Measurements from ENCODE around the gene ZNF79. TPM values are rescaled to one million over a fixed set of nuclear protein-coding genes. Genes with fewer than 3 reads are reported as not detected.

Gene ZNF79
- total RNA-seq, 1 experiment from 2014 or later = 9.3 TPM

DNA sequence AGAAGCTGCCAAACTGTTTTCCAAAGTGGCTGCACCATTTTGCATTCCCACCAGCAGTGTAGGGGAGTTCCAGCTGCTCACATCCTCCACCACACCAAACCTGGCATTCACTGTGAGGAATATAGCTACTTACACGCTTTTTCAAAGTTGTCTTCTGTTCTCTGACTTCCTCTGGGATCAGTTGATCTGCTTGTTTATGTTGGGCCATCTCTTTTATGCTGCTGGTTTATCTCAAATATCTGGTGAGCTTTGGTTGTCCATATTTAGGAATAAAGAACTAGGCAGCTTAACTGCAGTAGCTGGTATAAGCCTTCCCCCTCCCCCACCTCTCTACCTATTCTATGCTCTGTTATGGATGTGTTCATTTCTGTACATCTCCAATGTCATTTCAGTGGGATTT is 8.5 kb upstream of the ZNF79 start:
- TF ChIP-seq, protein P1, sequence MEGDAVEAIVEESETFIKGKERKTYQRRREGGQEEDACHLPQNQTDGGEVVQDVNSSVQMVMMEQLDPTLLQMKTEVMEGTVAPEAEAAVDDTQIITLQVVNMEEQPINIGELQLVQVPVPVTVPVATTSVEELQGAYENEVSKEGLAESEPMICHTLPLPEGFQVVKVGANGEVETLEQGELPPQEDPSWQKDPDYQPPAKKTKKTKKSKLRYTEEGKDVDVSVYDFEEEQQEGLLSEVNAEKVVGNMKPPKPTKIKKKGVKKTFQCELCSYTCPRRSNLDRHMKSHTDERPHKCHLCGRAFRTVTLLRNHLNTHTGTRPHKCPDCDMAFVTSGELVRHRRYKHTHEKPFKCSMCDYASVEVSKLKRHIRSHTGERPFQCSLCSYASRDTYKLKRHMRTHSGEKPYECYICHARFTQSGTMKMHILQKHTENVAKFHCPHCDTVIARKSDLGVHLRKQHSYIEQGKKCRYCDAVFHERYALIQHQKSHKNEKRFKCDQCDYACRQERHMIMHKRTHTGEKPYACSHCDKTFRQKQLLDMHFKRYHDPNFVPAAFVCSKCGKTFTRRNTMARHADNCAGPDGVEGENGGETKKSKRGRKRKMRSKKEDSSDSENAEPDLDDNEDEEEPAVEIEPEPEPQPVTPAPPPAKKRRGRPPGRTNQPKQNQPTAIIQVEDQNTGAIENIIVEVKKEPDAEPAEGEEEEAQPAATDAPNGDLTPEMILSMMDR (IDR thresholded peaks at IDR 0.05; ENCODE audit: unreplicated experiment) = no peak
- Mint-ChIP-seq H3K36me3 (ENCODE audit: insufficient read depth, unreplicated experiment) (no peaks in the 10 kb centered on the region), H3K4me3 (ENCODE audit: unreplicated experiment) (no peak overlapping the region), H3K4me1 (ENCODE audit: insufficient read depth, unreplicated experiment) (peaks cover 28% of the 10 kb centered on the region), H3K27me3 (ENCODE audit: insufficient read depth, unreplicated experiment) (no peaks in the 10 kb centered on the region), H3K27ac (ENCODE audit: low read depth, unreplicated experiment) (no peak overlapping the region), H3K9me3 (ENCODE audit: unreplicated experiment) (no peaks in the 10 kb centered on the region)
- intact Hi-C loops (cut with micrococcal nuclease) = no loop called here
- POLR2A ChIA-PET = interaction anchor here (1.0 to 1.3 kb wide), 2 partner anchors 8 to 9 kb away, joined by 4 to 5 read pairs; partner anchors contain the start of gene ZNF79
- no peak for DNase-seq (ENCODE audit: unreplicated experiment)
- no TSS peak for BruUV-seq (replicated peaks)
- CTCF ChIA-PET = interaction anchor here (1.1 kb wide), 1 partner anchor 204 kb away, joined by 4 read pairs; no protein-coding TSS in a partner anchor

DNA sequence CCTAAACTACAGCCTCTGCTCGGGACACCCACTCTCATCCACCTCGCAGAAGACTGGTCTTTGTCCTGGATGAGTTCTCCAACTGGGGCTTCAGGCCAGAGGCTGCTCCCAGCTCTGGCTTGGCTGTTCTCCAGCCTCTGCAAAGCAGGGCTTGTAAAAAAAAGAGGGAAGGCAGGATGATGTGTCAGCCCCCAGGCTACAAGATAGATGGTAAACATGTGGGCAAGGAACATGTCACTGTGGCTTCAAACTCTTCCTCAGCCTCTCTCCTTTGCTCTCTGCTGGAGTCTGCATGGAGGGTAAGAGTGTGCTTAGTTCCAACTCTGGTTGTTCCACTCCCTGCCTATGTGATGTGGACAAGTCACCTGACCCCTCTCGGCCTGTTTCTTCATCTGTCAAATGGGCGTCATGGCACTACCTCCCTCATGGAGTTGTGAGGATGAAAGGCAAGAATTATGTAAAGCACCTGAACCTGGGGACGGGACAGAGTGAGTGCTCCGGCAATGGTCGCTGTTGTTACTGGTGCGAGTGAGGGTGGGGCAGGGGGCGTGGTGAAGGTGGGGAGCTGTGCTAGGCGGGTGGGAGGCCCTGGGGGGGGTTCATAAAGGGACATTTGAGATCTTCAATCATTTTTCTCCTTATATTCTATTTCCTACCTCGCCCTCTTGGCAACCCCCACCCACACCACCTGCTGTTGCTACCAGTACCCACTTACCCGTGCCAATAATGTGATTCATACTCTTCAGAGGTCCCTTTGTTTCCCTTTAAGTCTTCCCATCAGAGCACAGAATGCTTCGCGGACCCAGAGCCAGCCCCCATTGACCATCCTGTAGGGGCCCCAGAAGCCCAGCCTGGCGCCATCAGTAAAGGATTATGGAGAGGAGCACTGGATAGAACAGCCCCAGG is 6.8 kb upstream of the ZNF79 start:
- peak; percentile 94 for DNase-seq (ENCODE audit: unreplicated experiment)
- Mint-ChIP-seq H3K27me3 (ENCODE audit: insufficient read depth, unreplicated experiment) (no peaks in the 10 kb centered on the region), H3K4me3 (ENCODE audit: unreplicated experiment) (peak overlapping the region; percentile 33), H3K9me3 (ENCODE audit: unreplicated experiment) (no peaks in the 10 kb centered on the region), H3K36me3 (ENCODE audit: insufficient read depth, unreplicated experiment) (no peaks in the 10 kb centered on the region), H3K4me1 (ENCODE audit: insufficient read depth, unreplicated experiment) (peaks cover 30% of the 10 kb centered on the region), H3K27ac (ENCODE audit: low read depth, unreplicated experiment) (no peak overlapping the region)
- intact Hi-C loops (cut with micrococcal nuclease) = no loop called here
- ChIA-PET CTCF (no interaction called here), POLR2A (interaction anchor here (0.6 to 1.6 kb wide), 5 partner anchors 18 to 210 kb away, joined by 3 to 7 read pairs (median 3); partner anchors contain the start of genes LRSAM1 and RPL12)
- BruUV-seq (replicated peaks) = no TSS peak
- TF ChIP-seq, protein P1 (IDR thresholded peaks at IDR 0.05; ENCODE audit: unreplicated experiment) = no peak

DNA sequence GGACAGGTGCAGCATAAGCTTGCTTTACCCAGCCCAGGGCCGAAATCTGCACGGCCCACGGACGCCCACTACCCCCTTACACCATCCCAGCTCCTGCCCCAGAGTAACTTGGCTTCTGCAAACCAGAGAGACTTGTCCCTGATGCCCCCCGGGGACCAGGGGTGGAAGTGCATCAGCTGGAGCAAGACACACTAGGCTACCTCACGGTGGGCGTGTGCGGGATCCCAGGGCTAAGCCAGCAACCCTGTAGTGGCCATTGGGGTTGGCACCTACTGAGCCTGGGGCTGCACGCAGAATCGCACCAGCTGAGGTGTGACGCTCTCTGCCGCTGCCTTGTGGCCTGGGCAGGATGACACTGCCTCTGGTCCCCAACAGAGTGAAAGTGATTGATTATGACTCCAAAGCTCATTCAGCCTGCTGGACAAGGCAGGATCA is 6.1 kb upstream of the ZNF79 start:
- TF ChIP-seq, protein P1 (IDR thresholded peaks at IDR 0.05; ENCODE audit: unreplicated experiment) = no peak
- intact Hi-C loops (cut with micrococcal nuclease) = no loop called here
- no TSS peak for BruUV-seq (replicated peaks)
- ChIA-PET CTCF (no interaction called here), POLR2A (interaction anchor here (0.6 to 1.6 kb wide), 2 partner anchors 19 to 210 kb away, joined by 3 to 7 read pairs; no protein-coding TSS in a partner anchor)
- Mint-ChIP-seq H3K36me3 (ENCODE audit: insufficient read depth, unreplicated experiment) (no peaks in the 10 kb centered on the region), H3K4me1 (ENCODE audit: insufficient read depth, unreplicated experiment) (peaks cover 36% of the 10 kb centered on the region), H3K27ac (ENCODE audit: low read depth, unreplicated experiment) (no peak overlapping the region), H3K9me3 (ENCODE audit: unreplicated experiment) (no peaks in the 10 kb centered on the region), H3K4me3 (ENCODE audit: unreplicated experiment) (peak overlapping the region; percentile 33), H3K27me3 (ENCODE audit: insufficient read depth, unreplicated experiment) (no peaks in the 10 kb centered on the region)
- DNase-seq (ENCODE audit: unreplicated experiment) = peak; percentile 14

DNA sequence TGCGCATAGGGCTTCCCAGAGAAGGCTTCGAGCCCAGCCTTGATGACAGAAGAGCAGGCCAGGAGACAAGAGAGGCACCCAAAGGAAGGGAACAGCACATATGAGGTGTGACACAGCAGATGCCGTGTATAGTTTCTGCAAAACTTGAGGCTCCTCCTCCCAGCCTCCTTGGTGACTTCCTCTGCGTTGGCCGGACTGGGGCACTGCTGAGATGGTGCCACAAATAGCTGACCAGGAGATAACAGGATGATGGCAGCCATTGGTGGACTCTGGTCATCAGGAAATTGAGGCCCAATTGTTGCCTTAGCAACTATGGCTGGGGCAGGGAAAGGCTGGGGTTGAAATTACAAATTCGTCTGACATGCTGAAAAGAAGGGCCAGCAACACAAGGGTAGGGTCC is 4.8 kb upstream of the ZNF79 start:
- ChIA-PET POLR2A (interaction anchor here (1.0 kb wide), 1 partner anchor 198 kb away, joined by 4 read pairs; no protein-coding TSS in a partner anchor), CTCF (interaction anchor here (0.7 kb wide), 1 partner anchor 731 kb away, joined by 3 read pairs; no protein-coding TSS in a partner anchor)
- H3K4me1 Mint-ChIP-seq (ENCODE audit: insufficient read depth, unreplicated experiment) = peaks cover 36% of the 10 kb centered on the region
- H3K27me3 Mint-ChIP-seq (ENCODE audit: insufficient read depth, unreplicated experiment) = no peaks in the 10 kb centered on the region
- TF ChIP-seq, protein P1 (IDR thresholded peaks at IDR 0.05; ENCODE audit: unreplicated experiment) = no peak
- no peaks in the 10 kb centered on the region for H3K9me3 Mint-ChIP-seq (ENCODE audit: unreplicated experiment)
- no peaks in the 10 kb centered on the region for H3K36me3 Mint-ChIP-seq (ENCODE audit: insufficient read depth, unreplicated experiment)
- no peak overlapping the region for H3K27ac Mint-ChIP-seq (ENCODE audit: low read depth, unreplicated experiment)
- no peak overlapping the region for H3K4me3 Mint-ChIP-seq (ENCODE audit: unreplicated experiment)
- BruUV-seq (replicated peaks) = no TSS peak
- intact Hi-C loops (cut with micrococcal nuclease) = no loop called here
- no peak for DNase-seq (ENCODE audit: unreplicated experiment)

Measured in MCF 10A (cell line).